Uterus (tissue), 4 donors: ENCODE data around the gene SYTL3. TPM values are rescaled to one million over a fixed set of nuclear protein-coding genes. Genes with fewer than 3 reads are reported as not detected.

Experiments
- DNase-seq, 2 donors: peaks; one replicate each; pipeline ENCODE4 v3.0.0-alpha.2; 2019 to 2020
- H3K27ac ChIP-seq, 2 donors: fragments of 200-600 bp; sonication (generic); 1 replicate in 1 of 2; 2 replicates in 1 of 2; pipeline ENCODE4 v1.5.1; 2016 to 2018
- H3K27me3 ChIP-seq, 2 donors: fragments of 200-600 bp; sonication (generic); one replicate each; pipeline ENCODE4 v1.5.1; 2018 to 2019; ENCODE audit warnings: control low read depth in 1 of 2
- H3K36me3 ChIP-seq, 2 donors: fragments of 200-600 bp; sonication (generic); one replicate each; pipeline ENCODE4 v1.5.1; 2019; ENCODE audit warnings: control low read depth in 1 of 2
- H3K4me1 ChIP-seq, 2 donors: fragments of 200-600 bp; sonication (generic); one replicate each; pipeline ENCODE4 v1.5.1; 2018 to 2019; ENCODE audit warnings: control low read depth in 1 of 2
- H3K4me3 ChIP-seq, 2 donors: fragments of 200-600 bp; sonication (generic); 1 replicate in 1 of 2; 2 replicates in 1 of 2; pipeline ENCODE4 v1.5.1; 2018 to 2019; ENCODE audit warnings: mild to moderate bottlenecking in 1 of 2
- H3K9me3 ChIP-seq, 2 donors: fragments of 200-600 bp; sonication (generic); one replicate each; pipeline ENCODE4 v1.5.1; 2019; ENCODE audit warnings: control low read depth in 1 of 2
- POLR2A ChIP-seq, 2 donors: fragments of 450-650 bp; IDR thresholded peaks; one replicate each; pipeline ENCODE4 v1.6.1; 2016; ENCODE audit warnings: antibody characterized with exemption in 2 of 2, mild to moderate bottlenecking in 1 of 2, moderate library complexity in 1 of 2
- intact Hi-C: fragments of 100-400 bp; cut with DNase I; formaldehyde crosslinking; loops from one replicate; pipeline ENCODE4 v1.15.1; 2023; ENCODE audit warnings: low total_unique reads
- total RNA-seq, 4 donors: library from RNA; depleted of rRNA in 3 of 4; stranded (reverse); fragments of >200 nt in 3 of 4; gene quantifications; one replicate each; pipeline versions ENCODE4 v1.1.0 to v1.2.4, GENCODE V29; 2014 to 2023
- TF ChIP-seq, protein P1 (sequence below), 4 experiments: fragments of 200-600 bp in 2 of 4; fragments of 450-650 bp in 2 of 4; sonication (generic) in 2 of 4; IDR thresholded peaks; one replicate each; pipeline ENCODE4 v1.5.1; 2016 to 2019; ENCODE audit warnings: antibody characterized with exemption in 4 of 4, mild to moderate bottlenecking in 2 of 4, moderate library complexity in 1 of 4
- donor health status: DM: yes; HTN: yes; CAD: no.

SYTL3 gene
- total RNA-seq, 4 donors from 2014 or later, result 0.51 to 12.4 (median 3.3) TPM

DNA sequence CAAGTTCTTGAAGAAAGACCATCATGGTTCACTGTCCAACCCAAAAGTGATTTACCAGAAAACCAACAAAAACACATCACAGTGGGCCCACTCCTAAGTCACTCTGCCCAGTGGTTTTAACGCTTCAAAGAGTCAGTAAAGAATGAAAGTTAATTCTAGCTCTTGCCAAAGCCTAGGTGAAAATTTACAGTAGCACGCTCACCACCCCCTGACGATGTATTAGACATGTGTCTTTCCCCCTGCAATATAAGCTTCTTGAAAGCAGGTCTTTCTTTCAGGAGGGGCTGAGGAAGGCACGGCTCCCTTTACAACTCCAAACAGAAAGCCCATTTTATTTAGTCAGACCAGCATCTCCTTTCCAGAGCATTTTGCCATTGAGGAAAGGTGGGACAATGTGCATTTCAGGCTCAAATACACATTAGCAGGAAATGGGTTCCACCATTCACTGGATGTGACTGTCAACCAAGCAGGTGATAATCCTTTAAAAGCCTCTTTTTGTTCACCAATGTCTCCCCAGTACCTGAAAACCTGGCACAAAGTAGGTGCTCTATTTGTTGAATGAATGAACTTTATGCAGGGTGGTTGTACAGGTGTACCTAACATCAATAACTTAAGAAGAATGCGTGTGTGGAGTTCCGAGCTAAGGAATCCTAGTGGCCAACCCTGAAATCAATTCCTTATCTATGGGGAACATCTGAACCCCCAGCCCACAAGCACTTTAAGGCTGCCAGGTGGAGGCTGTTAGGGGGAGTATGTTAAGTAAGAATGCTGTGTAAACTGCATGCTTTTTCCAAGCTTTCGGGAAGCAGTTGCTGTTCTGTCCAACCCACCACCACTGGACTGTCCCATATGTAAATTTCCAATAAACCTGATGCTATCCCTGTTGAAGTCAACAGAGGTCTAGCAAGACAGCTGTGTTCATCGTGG, 157.9 kb downstream of the SYTL3 start:
- no peaks in the 10 kb centered on the region for H3K36me3 ChIP-seq
- intact Hi-C loops, result no loop called here
- TF ChIP-seq, protein P1, sequence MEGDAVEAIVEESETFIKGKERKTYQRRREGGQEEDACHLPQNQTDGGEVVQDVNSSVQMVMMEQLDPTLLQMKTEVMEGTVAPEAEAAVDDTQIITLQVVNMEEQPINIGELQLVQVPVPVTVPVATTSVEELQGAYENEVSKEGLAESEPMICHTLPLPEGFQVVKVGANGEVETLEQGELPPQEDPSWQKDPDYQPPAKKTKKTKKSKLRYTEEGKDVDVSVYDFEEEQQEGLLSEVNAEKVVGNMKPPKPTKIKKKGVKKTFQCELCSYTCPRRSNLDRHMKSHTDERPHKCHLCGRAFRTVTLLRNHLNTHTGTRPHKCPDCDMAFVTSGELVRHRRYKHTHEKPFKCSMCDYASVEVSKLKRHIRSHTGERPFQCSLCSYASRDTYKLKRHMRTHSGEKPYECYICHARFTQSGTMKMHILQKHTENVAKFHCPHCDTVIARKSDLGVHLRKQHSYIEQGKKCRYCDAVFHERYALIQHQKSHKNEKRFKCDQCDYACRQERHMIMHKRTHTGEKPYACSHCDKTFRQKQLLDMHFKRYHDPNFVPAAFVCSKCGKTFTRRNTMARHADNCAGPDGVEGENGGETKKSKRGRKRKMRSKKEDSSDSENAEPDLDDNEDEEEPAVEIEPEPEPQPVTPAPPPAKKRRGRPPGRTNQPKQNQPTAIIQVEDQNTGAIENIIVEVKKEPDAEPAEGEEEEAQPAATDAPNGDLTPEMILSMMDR (IDR thresholded peaks at IDR 0.05), result no peak
- TF ChIP-seq POLR2A (IDR thresholded peaks at IDR 0.05), result no peak
- H3K4me3 ChIP-seq, result no peak overlapping the region
- no peak for DNase-seq
- H3K9me3 ChIP-seq, result no peaks in the 10 kb centered on the region
- H3K27me3 ChIP-seq, result no peaks in the 10 kb centered on the region
- peaks cover 0 to 3% of the 10 kb centered on the region in 2 donors for H3K4me1 ChIP-seq
- no peak overlapping the region for H3K27ac ChIP-seq

- no peaks in the 10 kb centered on the region for H3K27me3 ChIP-seq
- H3K4me3 ChIP-seq, result no peak overlapping the region
- no peak overlapping the region for H3K27ac ChIP-seq
- no peak for TF ChIP-seq POLR2A (IDR thresholded peaks at IDR 0.05)
- no peaks in the 10 kb centered on the region for H3K36me3 ChIP-seq
- peaks cover 0 to 3% of the 10 kb centered on the region in 2 donors for H3K4me1 ChIP-seq
- DNase-seq, result no peak
- intact Hi-C loops, result no loop called here
- H3K9me3 ChIP-seq, result no peaks in the 10 kb centered on the region
Measured at GRCh38 chr6:158808442-158808833, 158.6 kb downstream of the SYTL3 start.

- intact Hi-C loops, result no loop called here
- Histone ChIP-seq H3K9me3 (no peaks in the 10 kb centered on the region), H3K4me1 (peaks cover 0 to 3% of the 10 kb centered on the region in 2 donors), H3K27me3 (no peaks in the 10 kb centered on the region), H3K4me3 (no peak overlapping the region), H3K36me3 (no peaks in the 10 kb centered on the region), H3K27ac (no peak overlapping the region)
- TF ChIP-seq, protein P1 (IDR thresholded peaks at IDR 0.05), result no peak
- TF ChIP-seq POLR2A (IDR thresholded peaks at IDR 0.05), result no peak
- no peak for DNase-seq
Measured at GRCh38 chr6:158808941-158809678, 159.3 kb downstream of the SYTL3 start.

DNA sequence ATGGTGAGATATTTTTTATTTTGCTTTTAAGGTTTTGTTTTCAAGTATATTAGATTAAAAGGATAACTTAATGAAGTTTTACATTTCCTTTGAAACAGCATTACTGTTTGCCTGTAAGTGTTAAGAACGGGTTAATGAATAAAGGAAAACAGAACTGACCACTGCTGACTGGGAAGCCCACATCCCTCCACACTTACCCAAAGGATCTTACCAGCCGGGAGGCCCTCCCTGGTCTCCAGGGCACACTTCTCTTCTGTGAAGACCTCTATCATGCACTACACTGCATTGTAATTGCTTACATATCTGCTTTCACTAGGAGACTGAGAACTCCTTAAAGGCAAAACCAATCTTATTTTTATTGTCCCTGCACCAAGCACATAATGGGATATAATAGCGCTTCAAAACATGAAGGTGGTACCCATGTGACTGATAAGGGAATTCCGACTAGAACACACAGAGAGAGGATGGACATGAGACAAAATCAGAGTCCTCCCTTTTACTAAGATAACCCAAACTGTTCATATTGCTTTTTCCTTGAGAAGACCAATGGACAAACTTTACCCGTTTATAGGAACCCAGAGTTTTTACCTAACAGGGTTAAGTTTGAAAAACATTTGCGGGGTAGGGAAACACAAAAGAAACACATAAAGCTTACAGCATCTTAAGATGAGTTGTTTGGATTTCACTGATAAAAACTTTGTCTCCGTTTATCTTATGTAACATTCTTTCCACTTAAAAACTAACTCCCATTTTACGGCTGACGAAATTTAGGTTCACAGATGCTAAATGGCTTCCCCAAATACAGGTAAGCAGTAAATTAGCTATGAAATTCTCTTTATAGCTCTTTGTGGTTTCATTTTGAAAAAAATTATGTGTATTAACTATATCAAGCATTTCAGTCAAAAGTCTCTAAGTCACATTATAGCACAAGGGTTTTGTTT, 160.6 kb downstream of the SYTL3 start:
- DNase-seq, result no peak
- intact Hi-C loops, result no loop called here
- Histone ChIP-seq H3K27me3 (no peaks in the 10 kb centered on the region), H3K4me3 (no peak overlapping the region), H3K4me1 (peaks cover 0 to 3% of the 10 kb centered on the region in 2 donors), H3K36me3 (no peaks in the 10 kb centered on the region), H3K27ac (no peak overlapping the region), H3K9me3 (no peaks in the 10 kb centered on the region)
- no peak for TF ChIP-seq POLR2A (IDR thresholded peaks at IDR 0.05)
- TF ChIP-seq, protein P1 (IDR thresholded peaks at IDR 0.05), result no peak

DNA sequence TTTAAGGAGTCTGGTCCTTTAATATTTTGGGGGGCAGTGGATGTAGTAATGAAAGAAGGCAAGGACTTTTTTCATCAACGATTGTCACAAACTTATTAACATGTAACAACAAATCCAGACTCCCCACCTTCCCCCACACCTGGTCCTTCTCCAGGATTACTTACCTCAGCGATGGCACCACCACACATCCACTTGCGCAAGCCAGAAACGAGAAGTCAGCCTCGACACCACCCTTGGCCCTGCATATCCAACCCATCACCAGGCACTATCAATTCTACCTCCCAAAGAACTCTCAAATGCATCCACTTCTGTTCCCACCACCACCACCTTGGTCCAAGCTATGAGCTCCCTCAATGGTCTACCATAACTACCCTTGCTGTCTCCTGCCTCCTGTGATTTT, 162.8 kb downstream of the SYTL3 start:
- Histone ChIP-seq H3K4me1 (peaks cover 0 to 3% of the 10 kb centered on the region in 2 donors), H3K4me3 (no peak overlapping the region), H3K27me3 (no peaks in the 10 kb centered on the region), H3K36me3 (no peaks in the 10 kb centered on the region), H3K9me3 (no peaks in the 10 kb centered on the region), H3K27ac (no peak overlapping the region)
- peak in 1 of 2 donors; percentile 4 for DNase-seq
- intact Hi-C loops, result no loop called here
- TF ChIP-seq, protein P1 (IDR thresholded peaks at IDR 0.05), result no peak
- TF ChIP-seq POLR2A (IDR thresholded peaks at IDR 0.05), result no peak
